Right lobe of liver (tissue), 6 donors: ENCODE results near the gene TMED3. TPM values are rescaled to one million over a fixed set of nuclear protein-coding genes. Genes with fewer than 3 reads are reported as not detected.

Experiments
- ATAC-seq, 4 donors: fragments of 200-7000 bp; cut with Tn5 transposase; one replicate each; pipeline ENCODE4 v1.9.1; 2020; ENCODE audit warnings: mild to moderate bottlenecking in 4 of 4, moderate library complexity in 4 of 4
- DNase-seq, 3 donors: peaks; one replicate each; pipeline ENCODE4 v3.0.0-alpha.2; 2020
- H3K27ac ChIP-seq, 3 donors: fragments of 200-600 bp; one replicate each; pipeline ENCODE4 v1.8.0; 2022
- H3K27me3 ChIP-seq, 2 donors: fragments of 200-600 bp; one replicate each; pipeline ENCODE4 v1.8.0; 2022
- H3K36me3 ChIP-seq, 4 donors: fragments of 200-600 bp; sonication (generic) in 1 of 4; one replicate each; pipeline versions ENCODE4 v1.5.1 to v1.8.0; 2017 to 2022; ENCODE audit warnings: control low read depth in 1 of 4
- H3K4me1 ChIP-seq, 4 donors: fragments of 200-600 bp; sonication (generic) in 1 of 4; one replicate each; pipeline versions ENCODE4 v1.5.1 to v1.8.0; 2017 to 2022; ENCODE audit warnings: control low read depth in 1 of 4
- H3K4me3 ChIP-seq, 3 donors: fragments of 200-600 bp; one replicate each; pipeline ENCODE4 v1.8.0; 2022
- H3K9me3 ChIP-seq, 4 donors: fragments of 200-600 bp; sonication (generic) in 1 of 4; one replicate each; pipeline versions ENCODE4 v1.5.1 to v1.8.0; 2017 to 2022; ENCODE audit warnings: control low read depth in 1 of 4
- CTCF ChIP-seq, 4 donors: fragments of 200-600 bp in 3 of 4; fragments of 450-650 bp in 1 of 4; IDR thresholded peaks; one replicate each; pipeline versions ENCODE4 v1.5.1 to v1.8.0; 2016 to 2022; ENCODE audit warnings: antibody characterized with exemption in 4 of 4, mild to moderate bottlenecking in 2 of 4
- POLR2A ChIP-seq: fragments of 450-650 bp; IDR thresholded peaks from one replicate; pipeline ENCODE4 v1.6.1; 2017; ENCODE audit warnings: antibody characterized with exemption, mild to moderate bottlenecking
- WGBS: methylation state at CpG from one replicate; pipeline ENCODE4 v1.1.6; 2018; ENCODE audit warnings: low coverage, low lambda C conversion rate; ENCODE audit not compliant: insufficient coverage; ENCODE audit errors: missing lambda C conversion rate; 5-methylcytosine and 5-hydroxymethylcytosine counted together
- intact Hi-C, 2 donors: fragments of 100-400 bp; cut with DNase I; formaldehyde crosslinking; loops; one replicate each; pipeline versions ENCODE4 v1.11.2 to v1.14.1; 2022
- long read RNA-seq: library from polyadenylated mRNA; unstranded; transcript quantifications from one replicate; pipeline ENCODE4 v2.0.0, GENCODE V29; 2019
- total RNA-seq, 6 experiments: library from RNA; depleted of rRNA in 2 of 6; stranded (reverse); fragments of >200 nt in 2 of 6; fragmentation: NEBNext Ultra II Directional in 3 of 6; extraction: Animal tissue kit (Norgen Biotek cat#: 25700) in 3 of 6; gene quantifications; one replicate each; pipeline versions ENCODE4 v1.1.0 to v1.2.4, GENCODE V29; 2016 to 2023
- donor health status: DM: no; HTN: yes; CAD: no.
- donor health status: DM: no; HTN: no; CAD: no.
- donor health status: DM: no; HTN: no; CAD: no.
- donor health status: DM: no; HTN: yes; CAD: no.
- donor health status: DM: no; HTN: yes; CAD: no.

Gene TMED3
- total RNA-seq: 10 to 100 TPM in 2 of 6 experiments, 1 to 10 TPM in 4; 5.5 to 15.2 (median 8.1) TPM
- long read RNA-seq, transcript TMED3-201 (3 exons, 1,475 nt): major isoform, 6 of 10 reads
- long read RNA-seq, partial matches to known transcripts: 2 of 10 reads
- long read RNA-seq, other reads (novel, unspliced or antisense): 1 of 10 reads

GRCh38 chr15:79310985-79311900, at the start of gene TMED3:
TMED3 (plus strand) TSS chr15:79311112; CDS start chr15:79311250, 138 bp downstream.
- WGBS: 0% methylated on average over 4 of the region's 76 CpGs
- ATAC-seq (peak; percentile 89 to 97 (median 93)), DNase-seq (peak; percentile 62 to 77 (median 67))
- Histone ChIP-seq H3K4me3 (peak within 1 kb of the TSS; percentile 49 to 78 (median 64)), H3K4me1 (no peaks in the 10 kb centered on the region), H3K36me3 (peaks cover 0 to 22% (median 2%) of the 10 kb centered on the region in 4 donors), H3K27ac (no peak within 1 kb of the TSS), H3K27me3 (peaks cover 0 to 6% of the 10 kb centered on the region in 2 donors), H3K9me3 (no peaks in the 10 kb centered on the region)
- no peak for TF ChIP-seq POLR2A
- peak in 1 of 4 donors; percentile 21 for TF ChIP-seq CTCF (IDR thresholded peaks at IDR 0.05)
- intact Hi-C loops: no loop called here

DNA sequence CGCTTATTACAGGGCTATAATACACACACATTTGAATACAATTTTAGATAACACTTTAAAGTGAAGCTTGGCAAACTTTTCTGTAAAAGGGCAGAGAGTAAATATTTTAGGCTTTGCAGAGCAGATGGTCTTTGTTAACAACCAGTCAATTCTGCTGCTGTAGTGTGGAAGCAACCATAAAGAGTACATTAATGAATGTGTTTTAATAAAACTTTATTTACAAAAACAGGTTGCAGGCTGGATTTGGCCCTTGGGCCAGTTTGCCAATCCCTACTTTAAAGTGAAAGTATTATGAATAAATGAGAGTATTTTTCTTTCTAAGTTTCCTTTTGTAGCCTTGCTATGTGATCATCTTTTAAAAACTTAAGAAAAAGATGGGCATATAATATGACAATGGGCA, 49.1 kb upstream of the TMED3 start:
- TF ChIP-seq CTCF (IDR thresholded peaks at IDR 0.05): no peak
- no peak for TF ChIP-seq POLR2A

DNA sequence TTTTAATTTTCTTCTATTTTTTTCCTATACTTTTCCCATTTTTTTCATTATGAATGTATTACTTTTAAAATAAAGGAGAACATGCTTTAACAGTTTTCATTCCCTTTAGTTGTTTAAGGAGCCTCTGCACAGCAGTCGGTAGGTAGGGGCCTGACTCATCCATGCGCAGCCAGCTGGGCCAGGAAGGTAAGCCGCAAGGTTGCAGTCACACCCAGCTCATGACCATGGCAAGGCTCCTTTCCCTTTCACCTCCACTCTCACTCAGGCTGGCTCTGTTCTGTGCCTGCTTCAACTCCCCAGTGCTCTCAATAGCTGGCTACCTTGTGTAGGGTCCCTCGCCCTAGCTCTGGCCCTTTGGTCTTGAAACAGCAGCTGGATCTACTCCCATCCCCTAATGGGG, 45.7 kb upstream of the TMED3 start:
- Histone ChIP-seq H3K27me3 (no peaks in the 10 kb centered on the region), H3K4me3 (no peak overlapping the region), H3K4me1 (no peaks in the 10 kb centered on the region), H3K27ac (no peak overlapping the region), H3K9me3 (no peaks in the 10 kb centered on the region), H3K36me3 (no peaks in the 10 kb centered on the region)
- 78% methylated on average over 3 of the region's 4 CpGs for WGBS
- ATAC-seq (no peak), DNase-seq (no peak)
- intact Hi-C loops: no loop called here
- TF ChIP-seq POLR2A: no peak
- TF ChIP-seq CTCF (IDR thresholded peaks at IDR 0.05): no peak

More for the DNA sequence above, 49.1 kb upstream of the TMED3 start:
- Histone ChIP-seq H3K9me3 (no peaks in the 10 kb centered on the region), H3K36me3 (no peaks in the 10 kb centered on the region), H3K4me1 (no peaks in the 10 kb centered on the region), H3K4me3 (no peak overlapping the region), H3K27me3 (no peaks in the 10 kb centered on the region), H3K27ac (no peak overlapping the region)
- ATAC-seq: no peak
- intact Hi-C loops: no loop called here
- 85% methylated on average over 1 of the region's 1 CpG for WGBS
- DNase-seq: no peak

DNA sequence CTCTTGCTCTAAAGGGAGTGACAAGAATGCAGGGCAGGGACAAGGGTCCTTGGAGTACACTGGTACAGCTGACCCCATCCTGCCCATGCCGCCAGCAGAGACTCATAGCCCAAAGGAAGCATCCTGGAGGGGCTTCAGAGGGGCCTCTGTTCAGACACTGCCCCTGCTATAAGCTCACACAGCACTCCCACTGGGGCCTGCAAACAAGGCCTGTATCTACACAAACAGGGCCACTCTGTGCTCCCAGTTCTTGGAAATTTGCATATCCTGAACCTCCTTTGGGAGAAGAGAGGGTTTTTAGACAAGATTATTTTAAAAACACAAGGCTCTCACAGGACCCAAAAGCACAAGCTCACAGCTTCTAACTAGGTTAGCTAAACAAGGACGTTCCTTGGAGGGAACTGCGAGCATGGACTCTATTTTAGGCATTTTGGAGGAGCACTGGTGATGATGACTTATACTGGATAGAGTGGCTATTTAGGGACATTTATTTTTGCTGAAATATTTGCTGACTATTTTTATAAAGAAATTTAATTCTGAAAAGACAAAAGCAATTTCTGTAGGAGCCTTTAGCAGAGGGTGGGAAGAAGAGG, 44.8 kb upstream of the TMED3 start:
- Histone ChIP-seq H3K9me3 (no peaks in the 10 kb centered on the region), H3K4me1 (no peaks in the 10 kb centered on the region), H3K36me3 (no peaks in the 10 kb centered on the region), H3K27me3 (no peaks in the 10 kb centered on the region), H3K4me3 (no peak overlapping the region), H3K27ac (no peak overlapping the region)
- ATAC-seq (no peak), DNase-seq (no peak)
- TF ChIP-seq CTCF (IDR thresholded peaks at IDR 0.05) (no peak), POLR2A (no peak)
- WGBS: 50% methylated on average over 2 of the region's 3 CpGs
- intact Hi-C loops: no loop called here
